ENCODE data around the gene UBE2J2. TPM values are rescaled to one million over a fixed set of nuclear protein-coding genes. Genes with fewer than 3 reads are reported as not detected.

UBE2J2 gene
- total and polyA plus RNA-seq, 2 of the 4 experiments (the other 2 are of a cell fraction): 20.6 to 67.5 TPM

- H3K56ac ChIP-seq (ENCODE audit: extremely low read depth, insufficient read depth, low read length): peak overlapping the region; percentile 38
- H3K9ac ChIP-seq (ENCODE audit: low read depth, low read length): peak overlapping the region; percentile 91
- in situ Hi-C loops (cut with MboI; ENCODE audit: low sequenced_read_pairs): no loop called here
- H2AFZ ChIP-seq (replicated peaks; ENCODE audit: low read length, poor library complexity): peak overlapping the region; percentile 97
- H3K9me1 ChIP-seq (ENCODE audit: insufficient read depth, low read length): peaks cover 3% of the 10 kb centered on the region
- H3K79me1 ChIP-seq (ENCODE audit: low read depth in 1 of 2, low read length in 2 of 2): peaks cover 6 to 58% of the 10 kb centered on the region in 2 experiments; a peak in 3 of 4 replicates
- BruUV-seq (replicated peaks): no TSS peak
- H4K20me1 ChIP-seq (ENCODE audit: insufficient read depth, low read length): peaks cover 47% of the 10 kb centered on the region
- peak overlapping the region; percentile 97 for H2AK9ac ChIP-seq (replicated peaks; ENCODE audit: low read depth, low read length, poor library complexity)
- H3K23ac ChIP-seq (ENCODE audit: low read depth, low read length): peak overlapping the region; percentile 94
- H2BK20ac ChIP-seq (ENCODE audit: low read depth, low read length): no peak overlapping the region
- ATAC-seq (ENCODE audit: low read depth): peak; percentile 7
- intact Hi-C loops (cut with micrococcal nuclease): loop anchor here (5.0 kb wide), 2 partner anchors 50 to 185 kb away; partner anchors contain the start of gene MXRA8
- H3K4me3 ChIP-seq (ENCODE audit: insufficient read depth, low read depth, low read length): peak overlapping the region; percentile 93
- H4K5ac ChIP-seq (ENCODE audit: low read depth, low read length): no peak overlapping the region
- WGBS, 2 experiments (ENCODE audit: extremely low coverage in 2 of 2, insufficient read length in 1 of 2): 0% methylated on average over 61 of the region's 83 CpGs; no CpG with 5 or more reads in 1 of the 2 experiments
- DNase-seq: no peak
- TF ChIP-seq MXI1 (IDR thresholded peaks at IDR 0.05; ENCODE audit: borderline replicate concordance, low read depth, low read length) (peak; percentile 14; the same call in 1 of the 2 replicates), CEBPB (IDR thresholded peaks at IDR 0.05; ENCODE audit: low read depth, low read length) (no peak), POLR2A (IDR thresholded peaks at IDR 0.05; ENCODE audit: low read depth, low read length) (peak; percentile 22; the same call in 1 of the 2 replicates)
- peak overlapping the region; percentile 79 for H2BK5ac ChIP-seq (ENCODE audit: low read depth, low read length, poor library complexity, severe bottlenecking)
- peak overlapping the region; percentile 70 for H3K4ac ChIP-seq (ENCODE audit: low read depth, low read length)
- CTCF ChIA-PET: no interaction called here
- dilution Hi-C loops (cut with HindIII; ENCODE audit: low sequenced_read_pairs, unreplicated experiment): no loop called here
- POLR2A ChIA-PET (ENCODE audit: unreplicated experiment): no interaction called here
- H3K9me3 ChIP-seq (ENCODE audit: control insufficient read depth, insufficient read depth, low read length): no peaks in the 10 kb centered on the region
- H2AK5ac ChIP-seq (ENCODE audit: low read depth, low read length): peak overlapping the region; percentile 47
- peak overlapping the region; percentile 100 for H3K4me2 ChIP-seq (ENCODE audit: low read depth, low read length)
- H3K36me3 ChIP-seq (ENCODE audit: control insufficient read depth, insufficient read depth, low read length): peaks cover 24% of the 10 kb centered on the region
- H3K27me3 ChIP-seq (ENCODE audit: control insufficient read depth, insufficient read depth, low read length): no peaks in the 10 kb centered on the region
- H3K4me1 ChIP-seq (ENCODE audit: control insufficient read depth, insufficient read depth, low read length): peaks cover 31% of the 10 kb centered on the region
- H2BK120ac ChIP-seq (ENCODE audit: low read depth, low read length): no peak overlapping the region
- H3K18ac ChIP-seq (ENCODE audit: low read depth, low read length): no peak overlapping the region
- peak overlapping the region; percentile 89 for H3K27ac ChIP-seq (ENCODE audit: insufficient read depth, low read length)
- H4K91ac ChIP-seq (ENCODE audit: insufficient read depth, low read depth, low read length): peak overlapping the region; percentile 76
- peak overlapping the region in 1 of 2 experiments; percentile 5; a peak in 1 of 4 replicates for H4K8ac ChIP-seq (ENCODE audit: low read depth in 2 of 2, low read length in 2 of 2)
- H2BK15ac ChIP-seq (ENCODE audit: low read depth, low read length): no peak overlapping the region
- peak overlapping the region; percentile 61 for H3K14ac ChIP-seq (replicated peaks; ENCODE audit: low read depth, low read length)
Observed at GRCh38 chr1:1307261-1307922, 33.7 kb upstream of the UBE2J2 start.

Measured in IMR-90 (cell line).